Activated CD4-positive, alpha-beta T cell treated with anti-CD3 and anti-CD28 coated beads, Interleukin-2, amount 50 U/mL, for 24 hours (primary cell): ENCODE results near the gene SCYL1.
"Not testable (repeated sequence)": the region's sequence is repeated elsewhere in the genome, so short reads cannot be mapped to it uniquely, and the experiment has no call there.

Source experiments
- DNase-seq, 2 donors: peaks; one replicate each; pipeline ENCODE4 v3.0.0-alpha.2; 2020; ENCODE audit warnings: low read depth in 1 of 2, low spot score in 1 of 2

Gene SCYL1

DNA sequence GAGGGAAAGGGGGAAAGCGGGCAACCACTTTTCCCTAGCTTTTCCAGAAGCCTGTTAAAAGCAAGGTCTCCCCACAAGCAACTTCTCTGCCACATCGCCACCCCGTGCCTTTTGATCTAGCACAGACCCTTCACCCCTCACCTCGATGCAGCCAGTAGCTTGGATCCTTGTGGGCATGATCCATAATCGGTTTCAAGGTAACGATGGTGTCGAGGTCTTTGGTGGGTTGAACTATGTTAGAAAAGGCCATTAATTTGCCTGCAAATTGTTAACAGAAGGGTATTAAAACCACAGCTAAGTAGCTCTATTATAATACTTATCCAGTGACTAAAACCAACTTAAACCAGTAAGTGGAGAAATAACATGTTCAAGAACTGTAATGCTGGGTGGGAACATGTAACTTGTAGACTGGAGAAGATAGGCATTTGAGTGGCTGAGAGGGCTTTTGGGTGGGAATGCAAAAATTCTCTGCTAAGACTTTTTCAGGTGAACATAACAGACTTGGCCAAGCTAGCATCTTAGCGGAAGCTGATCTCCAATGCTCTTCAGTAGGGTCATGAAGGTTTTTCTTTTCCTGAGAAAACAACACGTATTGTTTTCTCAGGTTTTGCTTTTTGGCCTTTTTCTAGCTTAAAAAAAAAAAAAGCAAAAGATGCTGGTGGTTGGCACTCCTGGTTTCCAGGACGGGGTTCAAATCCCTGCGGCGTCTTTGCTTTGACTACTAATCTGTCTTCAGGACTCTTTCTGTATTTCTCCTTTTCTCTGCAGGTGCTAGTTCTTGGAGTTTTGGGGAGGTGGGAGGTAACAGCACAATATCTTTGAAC lies 19.2 kb upstream of the SCYL1 start:
- DNase-seq: no peak

- DNase-seq: no peak
These were observed 18.6 kb upstream of the SCYL1 start for GRCh38 chr11:65506290-65506771.

DNA sequence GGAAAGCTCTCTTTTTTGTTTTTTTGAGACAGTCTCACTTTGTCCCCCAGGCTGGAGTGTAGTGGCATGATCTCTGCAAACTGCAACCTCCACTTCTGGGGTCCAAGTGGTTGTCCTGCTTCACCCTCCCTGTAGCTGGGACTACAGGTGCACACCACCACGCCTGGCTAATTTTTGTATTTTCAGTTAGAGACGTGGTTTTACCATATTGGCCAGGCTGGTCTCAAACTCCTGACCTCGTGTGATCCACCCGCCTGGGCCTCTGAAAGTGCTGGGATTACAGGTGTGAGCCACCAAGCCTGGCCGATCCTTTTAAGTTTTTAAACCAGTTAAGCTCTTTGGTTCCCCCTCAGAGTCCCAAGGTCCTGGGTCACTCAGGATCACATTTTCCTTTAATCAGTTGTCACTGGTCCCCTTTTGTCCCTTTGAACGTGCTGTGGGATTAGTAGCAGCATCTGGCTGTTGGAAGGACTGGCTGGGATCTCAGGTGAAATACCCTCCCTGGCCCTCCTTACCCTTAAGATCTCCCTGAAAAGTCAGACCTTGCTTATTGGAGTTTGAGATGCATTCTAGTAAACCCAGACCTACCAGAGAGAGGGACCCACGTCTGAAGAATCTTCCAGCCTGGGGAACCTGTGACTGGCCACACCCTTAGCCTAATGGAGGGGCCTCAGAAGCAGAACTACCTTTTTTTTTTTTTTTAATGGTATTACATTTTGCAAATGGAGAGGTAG lies 17.9 kb upstream of the SCYL1 start:
- DNase-seq: no peak

DNA sequence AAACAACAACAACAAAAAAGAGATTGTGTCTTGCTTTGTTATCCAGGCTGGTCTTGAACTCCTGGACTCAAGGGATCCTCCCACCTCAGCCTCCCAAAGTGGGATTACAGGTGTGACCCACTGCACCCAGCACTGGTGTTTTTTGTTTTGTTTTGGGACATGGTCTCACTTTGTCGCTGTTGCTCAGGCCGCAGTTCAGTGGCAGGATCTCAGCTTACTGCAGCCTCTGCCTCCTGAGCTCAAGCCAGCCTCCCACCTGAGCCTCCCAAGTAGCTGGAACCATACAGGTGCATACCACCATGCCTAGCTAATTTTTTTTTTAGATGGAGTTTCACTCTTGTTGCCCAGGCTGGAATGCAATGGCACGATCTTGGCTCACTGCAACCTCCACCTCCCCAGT lies 12.6 kb upstream of the SCYL1 start:
- DNase-seq: not testable (repeated sequence)

DNA sequence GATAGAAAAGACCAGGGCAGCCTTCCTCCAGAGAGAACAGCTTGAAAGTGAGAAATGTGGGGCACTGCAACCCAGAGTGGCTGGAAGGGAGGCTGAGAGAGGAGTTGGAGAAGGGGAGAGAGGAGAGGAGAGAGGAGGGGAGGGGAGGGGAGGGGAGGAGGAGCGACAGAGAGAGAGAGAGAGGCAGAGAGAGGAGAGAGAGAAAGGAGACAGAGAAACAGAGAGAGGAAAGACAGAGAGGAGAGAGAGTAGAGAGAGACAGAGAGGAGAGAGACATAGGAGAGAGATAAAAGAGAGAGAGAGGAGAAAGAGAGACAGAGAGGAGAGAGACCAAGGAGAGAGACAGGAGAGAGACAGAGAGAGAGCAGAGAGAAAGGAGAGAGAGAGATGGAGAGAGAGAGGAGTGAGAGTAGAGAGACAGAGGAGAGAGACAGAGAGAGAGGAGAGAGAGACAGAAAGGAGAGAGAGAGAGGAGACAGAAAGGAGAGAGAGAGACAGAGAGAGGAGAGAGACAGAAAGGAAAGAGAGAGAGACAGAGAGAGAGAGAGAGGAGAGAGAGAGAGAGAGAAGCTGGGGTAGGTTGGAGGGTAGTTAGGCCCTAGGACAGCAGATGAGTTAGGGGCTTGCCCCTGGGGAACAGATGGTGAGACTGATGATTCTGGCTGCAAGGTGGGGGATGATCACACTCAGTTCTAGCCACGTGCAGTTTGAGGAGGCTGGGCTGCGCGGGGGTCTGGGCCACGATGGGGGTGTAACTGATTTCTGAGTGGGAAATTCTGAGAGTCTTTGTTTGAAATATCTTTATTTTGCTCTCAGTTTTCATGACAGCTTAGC lies 8.5 kb upstream of the SCYL1 start:
- no peak for DNase-seq

- DNase-seq: not testable (repeated sequence)
These were observed 5.8 kb upstream of the SCYL1 start for GRCh38 chr11:65518941-65519549.

- DNase-seq: not testable (repeated sequence)
These were observed 2.9 kb upstream of the SCYL1 start for GRCh38 chr11:65521777-65522521.

DNA sequence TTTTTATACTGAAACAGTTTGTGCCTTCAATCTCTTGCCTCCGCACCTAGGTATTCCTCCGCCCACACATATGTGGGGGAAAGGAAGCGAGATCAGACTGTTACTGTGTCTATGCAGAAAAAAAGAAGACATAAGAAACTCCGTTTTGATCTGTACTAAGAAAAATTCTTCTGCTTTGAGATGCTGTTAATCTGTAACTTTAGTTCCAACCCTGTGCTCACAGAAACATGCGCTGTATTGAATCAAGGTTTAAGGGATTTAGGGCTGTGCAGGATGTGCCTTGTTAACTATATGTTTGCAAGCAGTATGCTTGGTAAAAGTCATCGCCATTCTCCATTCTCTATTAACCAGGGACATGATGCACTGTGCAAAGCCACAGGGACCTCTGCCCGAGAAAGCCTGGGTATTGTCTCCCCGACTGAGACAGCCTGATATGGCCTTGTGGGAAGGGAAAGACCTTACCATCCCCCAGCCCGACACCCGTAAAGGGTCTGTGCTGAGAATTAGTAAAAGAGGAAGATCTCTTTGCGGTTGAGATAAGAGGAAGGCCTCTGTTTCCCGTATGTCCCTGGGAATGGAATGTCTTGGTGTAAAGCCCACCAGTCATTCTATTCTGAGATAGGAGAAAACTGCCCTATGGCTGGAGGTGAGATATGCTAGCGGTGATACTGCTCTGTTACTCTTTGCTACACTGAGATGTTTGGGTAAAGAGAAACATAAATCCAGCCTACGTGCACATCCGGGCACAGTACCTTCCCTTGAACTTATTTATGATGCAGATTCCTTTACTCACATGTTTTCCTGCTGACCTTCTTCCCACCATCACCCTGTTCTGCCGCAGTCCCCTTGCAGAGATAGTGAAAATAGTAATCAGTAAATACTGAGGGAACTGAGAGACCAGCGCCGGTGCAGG lies 1.9 kb upstream of the SCYL1 start:
- not testable (repeated sequence) for DNase-seq

GRCh38 chr11:65523631-65523968 lies 1.3 kb upstream of the SCYL1 start:
- DNase-seq: not testable (repeated sequence)

GRCh38 chr11:65524014-65524740 lies 706 bp upstream of the SCYL1 start:
- DNase-seq: no peak

GRCh38 chr11:65525546-65526480 lies 930 bp downstream of the SCYL1 start:
- no peak for DNase-seq

- no peak for DNase-seq
These were observed 1.9 kb downstream of the SCYL1 start for GRCh38 chr11:65526744-65527143.

DNA sequence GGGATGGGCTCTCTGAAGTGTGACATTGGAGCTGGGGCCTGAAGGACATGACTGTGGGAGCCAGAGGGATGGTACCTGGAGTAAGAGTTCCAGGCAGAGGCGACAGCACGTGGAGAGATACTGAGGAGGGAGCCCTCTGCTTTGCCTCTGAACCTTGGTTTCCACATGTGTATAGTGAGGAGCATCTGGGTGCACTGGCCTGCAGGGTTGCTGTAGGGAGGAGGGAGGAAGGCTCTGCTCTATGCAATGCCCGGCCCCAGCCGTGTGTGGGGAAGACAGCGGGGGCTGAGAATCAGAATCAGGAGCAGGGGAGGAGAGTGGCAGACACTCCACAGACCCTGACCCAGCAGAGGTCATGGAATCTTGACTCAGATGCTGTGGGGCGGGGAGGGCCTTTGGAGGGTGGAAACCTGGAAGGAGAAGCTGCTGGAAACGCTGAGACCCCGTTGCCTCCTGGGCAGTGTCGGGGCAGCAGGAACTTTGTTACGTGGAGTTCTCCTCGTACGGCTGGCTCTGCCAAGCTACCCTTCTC lies 4.0 kb downstream of the SCYL1 start:
- no peak for DNase-seq

DNA sequence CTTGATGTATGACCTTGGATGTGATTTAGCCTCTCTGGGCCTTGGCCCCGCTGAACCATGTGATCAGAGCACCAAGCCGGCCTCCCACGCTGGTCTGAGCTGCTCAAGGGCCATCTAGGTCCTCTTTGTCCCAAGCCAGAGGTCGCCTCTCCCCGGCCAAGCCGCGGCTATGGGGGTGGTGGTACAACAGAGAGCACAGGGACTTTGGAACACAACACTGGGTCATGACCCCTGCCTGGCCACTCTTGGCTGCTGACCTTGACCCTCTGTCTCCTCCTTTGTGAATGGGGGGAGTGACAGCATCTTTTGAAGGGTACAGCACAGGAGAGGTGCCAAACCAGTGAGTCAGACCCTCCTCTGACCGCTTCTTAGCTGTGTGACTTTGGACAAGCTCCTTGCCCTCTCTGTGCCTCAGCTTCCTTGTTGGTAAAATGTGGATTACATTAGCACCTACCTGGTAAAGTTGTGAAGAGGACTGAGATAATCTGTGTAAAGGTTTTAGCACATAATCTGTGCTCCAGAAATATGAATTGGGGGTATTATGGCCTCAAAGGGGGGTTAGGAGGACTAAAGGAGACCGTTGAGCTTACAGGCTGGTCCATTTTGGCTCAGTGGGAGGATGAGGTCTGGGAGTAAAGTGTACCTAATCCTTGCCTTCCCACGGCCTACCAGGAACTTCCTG lies 4.7 kb downstream of the SCYL1 start:
- DNase-seq: no peak

GRCh38 chr11:65530157-65530496 lies 5.2 kb downstream of the SCYL1 start:
- no peak for DNase-seq

DNA sequence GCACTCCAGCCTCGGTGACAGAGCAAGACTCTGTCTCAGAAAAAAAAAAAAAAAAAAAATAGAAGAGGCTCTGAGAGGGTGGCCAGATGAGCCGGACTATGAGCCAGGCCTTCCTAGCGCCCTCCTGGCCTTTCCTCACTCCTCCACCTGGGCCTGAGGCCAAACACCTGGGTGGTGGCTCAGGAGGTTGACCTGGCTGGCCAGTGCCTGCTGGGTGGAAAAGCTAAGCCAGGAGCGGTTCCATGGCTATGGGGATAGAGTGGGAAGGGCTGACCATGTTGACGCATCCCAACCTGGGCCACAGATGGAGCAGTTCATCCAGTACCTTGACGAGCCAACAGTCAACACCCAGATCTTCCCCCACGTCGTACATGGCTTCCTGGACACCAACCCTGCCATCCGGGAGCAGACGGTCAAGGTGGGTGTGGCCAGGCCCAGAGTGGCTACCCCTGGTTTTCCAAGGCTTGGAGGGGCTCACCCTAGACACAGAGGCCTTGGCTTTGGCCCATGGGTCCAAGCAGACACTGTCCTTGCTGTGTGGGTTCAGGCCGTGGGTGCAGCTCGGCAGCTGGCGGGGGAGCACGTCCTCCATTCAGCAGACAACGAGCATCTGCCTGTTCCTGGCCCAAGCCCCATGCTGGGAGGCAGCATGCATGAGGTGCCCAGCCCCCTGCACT lies 7.6 kb downstream of the SCYL1 start:
- DNase-seq: no peak
